CD4-positive, alpha-beta T cell treated with Interferon gamma for 1 hour (primary cell): ENCODE results near the gene PLAC9.

ENCODE experiments used
- DNase-seq: peaks from one replicate; pipeline ENCODE4 v3.0.0-alpha.2; 2020

PLAC9 gene

GRCh38 chr10:80186364-80187012, 54.0 kb downstream of the PLAC9 start:
- DNase-seq: peak; percentile 31

- DNase-seq: no peak
Measured at GRCh38 chr10:80187060-80187459, 54.5 kb downstream of the PLAC9 start.

GRCh38 chr10:80187465-80188409, 55.2 kb downstream of the PLAC9 start:
- peak; percentile 84 for DNase-seq

- no peak for DNase-seq
Measured at GRCh38 chr10:80188713-80189112, 56.2 kb downstream of the PLAC9 start.

- DNase-seq: peak; percentile 38
Measured at GRCh38 chr10:80191589-80192270, 59.2 kb downstream of the PLAC9 start.

- DNase-seq: no peak
Measured at GRCh38 chr10:80192553-80192952, 60.0 kb downstream of the PLAC9 start.

GRCh38 chr10:80194373-80195045, 62.0 kb downstream of the PLAC9 start:
- DNase-seq: no peak
